ENCODE results near the gene JMJD6. TPM values are rescaled to one million over a fixed set of nuclear protein-coding genes. Genes with fewer than 3 reads are reported as not detected.

JMJD6 gene
- total and polyA plus RNA-seq, 2 experiments from 2014 or later: 11.4 to 12.8 TPM

- peaks cover 14% of the 10 kb centered on the region for H3K4me1 Mint-ChIP-seq
- Histone ChIP-seq H3F3A (replicated peaks; ENCODE audit: low read depth) (0 out of 2 replicates have a peak, but pooled peaks cover 12% of the 10 kb centered on the region), H3K27me3 (ENCODE audit: insufficient read depth) (no peaks in the 10 kb centered on the region), H3K79me2 (replicated peaks; ENCODE audit: insufficient read depth) (no peaks in the 10 kb centered on the region), H4K20me1 (replicated peaks; ENCODE audit: insufficient read depth) (no peaks in the 10 kb centered on the region), H3K27ac (ENCODE audit: low read depth) (no peak overlapping the region), H3K4me3 (no peak overlapping the region), H3K4me2 (no peak overlapping the region), H3K9me2 (ENCODE audit: insufficient read depth) (peaks cover 2% of the 10 kb centered on the region; the same call in 1 of the 2 replicates), H2AFZ (no peak overlapping the region), H3K36me3 (ENCODE audit: insufficient read depth) (no peaks in the 10 kb centered on the region), H3K4me1 (ENCODE audit: insufficient read depth) (peaks cover 11% of the 10 kb centered on the region)
- no peak for ATAC-seq
- no peak for DNase-seq (ENCODE audit: low spot score)
- H3K9me3 Mint-ChIP-seq: no peaks in the 10 kb centered on the region
- H3K27ac Mint-ChIP-seq: no peak overlapping the region
- no peaks in the 10 kb centered on the region for H3K36me3 Mint-ChIP-seq (ENCODE audit: low read depth)
- H3K27me3 Mint-ChIP-seq (ENCODE audit: insufficient read depth, low read depth, poor library complexity): peaks cover 10% of the 10 kb centered on the region
- H3K4me3 Mint-ChIP-seq: no peak overlapping the region
- TF ChIP-seq EZH2 (IDR thresholded peaks at IDR 0.05; ENCODE audit: low read depth, unreplicated experiment) (no peak), NANOG (IDR thresholded peaks at IDR 0.05; ENCODE audit: borderline replicate concordance) (no peak), STAT1 (IDR thresholded peaks at IDR 0.05; ENCODE audit: unreplicated experiment) (no peak), ZNF331 (CRISPR knock-in tag; IDR thresholded peaks at IDR 0.05; ENCODE audit: low read depth) (no peak), EZH2phosphoT487 (IDR thresholded peaks at IDR 0.05; ENCODE audit: unreplicated experiment) (no peak), ETS1 (IDR thresholded peaks at IDR 0.05) (no peak), JUNB (IDR thresholded peaks at IDR 0.05; ENCODE audit: unreplicated experiment) (no peak), ZNF114 (CRISPR knock-in tag; IDR thresholded peaks at IDR 0.05) (no peak), CREB1 (CRISPR knock-in tag; IDR thresholded peaks at IDR 0.05; ENCODE audit: low read depth) (no peak), CTCF (conservative IDR thresholded peaks at IDR 0.05; ENCODE audit: low read depth in 2 of 2) (no peak)
- TF ChIP-seq, protein P1, sequence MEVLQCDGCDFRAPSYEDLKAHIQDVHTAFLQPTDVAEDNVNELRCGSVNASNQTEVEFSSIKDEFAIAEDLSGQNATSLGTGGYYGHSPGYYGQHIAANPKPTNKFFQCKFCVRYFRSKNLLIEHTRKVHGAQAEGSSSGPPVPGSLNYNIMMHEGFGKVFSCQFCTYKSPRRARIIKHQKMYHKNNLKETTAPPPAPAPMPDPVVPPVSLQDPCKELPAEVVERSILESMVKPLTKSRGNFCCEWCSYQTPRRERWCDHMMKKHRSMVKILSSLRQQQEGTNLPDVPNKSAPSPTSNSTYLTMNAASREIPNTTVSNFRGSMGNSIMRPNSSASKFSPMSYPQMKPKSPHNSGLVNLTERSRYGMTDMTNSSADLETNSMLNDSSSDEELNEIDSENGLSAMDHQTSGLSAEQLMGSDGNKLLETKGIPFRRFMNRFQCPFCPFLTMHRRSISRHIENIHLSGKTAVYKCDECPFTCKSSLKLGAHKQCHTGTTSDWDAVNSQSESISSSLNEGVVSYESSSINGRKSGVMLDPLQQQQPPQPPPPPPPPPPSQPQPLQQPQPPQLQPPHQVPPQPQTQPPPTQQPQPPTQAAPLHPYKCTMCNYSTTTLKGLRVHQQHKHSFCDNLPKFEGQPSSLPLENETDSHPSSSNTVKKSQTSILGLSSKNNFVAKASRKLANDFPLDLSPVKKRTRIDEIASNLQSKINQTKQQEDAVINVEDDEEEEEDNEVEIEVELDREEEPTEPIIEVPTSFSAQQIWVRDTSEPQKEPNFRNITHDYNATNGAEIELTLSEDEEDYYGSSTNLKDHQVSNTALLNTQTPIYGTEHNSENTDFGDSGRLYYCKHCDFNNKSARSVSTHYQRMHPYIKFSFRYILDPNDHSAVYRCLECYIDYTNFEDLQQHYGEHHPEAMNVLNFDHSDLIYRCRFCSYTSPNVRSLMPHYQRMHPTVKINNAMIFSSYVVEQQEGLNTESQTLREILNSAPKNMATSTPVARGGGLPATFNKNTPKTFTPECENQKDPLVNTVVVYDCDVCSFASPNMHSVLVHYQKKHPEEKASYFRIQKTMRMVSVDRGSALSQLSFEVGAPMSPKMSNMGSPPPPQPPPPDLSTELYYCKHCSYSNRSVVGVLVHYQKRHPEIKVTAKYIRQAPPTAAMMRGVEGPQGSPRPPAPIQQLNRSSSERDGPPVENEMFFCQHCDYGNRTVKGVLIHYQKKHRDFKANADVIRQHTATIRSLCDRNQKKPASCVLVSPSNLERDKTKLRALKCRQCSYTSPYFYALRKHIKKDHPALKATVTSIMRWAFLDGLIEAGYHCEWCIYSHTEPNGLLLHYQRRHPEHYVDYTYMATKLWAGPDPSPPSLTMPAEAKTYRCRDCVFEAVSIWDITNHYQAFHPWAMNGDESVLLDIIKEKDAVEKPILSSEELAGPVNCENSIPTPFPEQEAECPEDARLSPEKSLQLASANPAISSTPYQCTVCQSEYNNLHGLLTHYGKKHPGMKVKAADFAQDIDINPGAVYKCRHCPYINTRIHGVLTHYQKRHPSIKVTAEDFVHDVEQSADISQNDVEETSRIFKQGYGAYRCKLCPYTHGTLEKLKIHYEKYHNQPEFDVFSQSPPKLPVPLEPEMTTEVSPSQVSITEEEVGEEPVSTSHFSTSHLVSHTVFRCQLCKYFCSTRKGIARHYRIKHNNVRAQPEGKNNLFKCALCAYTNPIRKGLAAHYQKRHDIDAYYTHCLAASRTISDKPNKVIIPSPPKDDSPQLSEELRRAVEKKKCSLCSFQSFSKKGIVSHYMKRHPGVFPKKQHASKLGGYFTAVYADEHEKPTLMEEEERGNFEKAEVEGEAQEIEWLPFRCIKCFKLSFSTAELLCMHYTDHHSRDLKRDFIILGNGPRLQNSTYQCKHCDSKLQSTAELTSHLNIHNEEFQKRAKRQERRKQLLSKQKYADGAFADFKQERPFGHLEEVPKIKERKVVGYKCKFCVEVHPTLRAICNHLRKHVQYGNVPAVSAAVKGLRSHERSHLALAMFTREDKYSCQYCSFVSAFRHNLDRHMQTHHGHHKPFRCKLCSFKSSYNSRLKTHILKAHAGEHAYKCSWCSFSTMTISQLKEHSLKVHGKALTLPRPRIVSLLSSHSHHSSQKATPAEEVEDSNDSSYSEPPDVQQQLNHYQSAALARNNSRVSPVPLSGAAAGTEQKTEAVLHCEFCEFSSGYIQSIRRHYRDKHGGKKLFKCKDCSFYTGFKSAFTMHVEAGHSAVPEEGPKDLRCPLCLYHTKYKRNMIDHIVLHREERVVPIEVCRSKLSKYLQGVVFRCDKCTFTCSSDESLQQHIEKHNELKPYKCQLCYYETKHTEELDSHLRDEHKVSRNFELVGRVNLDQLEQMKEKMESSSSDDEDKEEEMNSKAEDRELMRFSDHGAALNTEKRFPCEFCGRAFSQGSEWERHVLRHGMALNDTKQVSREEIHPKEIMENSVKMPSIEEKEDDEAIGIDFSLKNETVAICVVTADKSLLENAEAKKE (CRISPR knock-in tag; IDR thresholded peaks at IDR 0.05): no peak
- TF ChIP-seq, protein P2, sequence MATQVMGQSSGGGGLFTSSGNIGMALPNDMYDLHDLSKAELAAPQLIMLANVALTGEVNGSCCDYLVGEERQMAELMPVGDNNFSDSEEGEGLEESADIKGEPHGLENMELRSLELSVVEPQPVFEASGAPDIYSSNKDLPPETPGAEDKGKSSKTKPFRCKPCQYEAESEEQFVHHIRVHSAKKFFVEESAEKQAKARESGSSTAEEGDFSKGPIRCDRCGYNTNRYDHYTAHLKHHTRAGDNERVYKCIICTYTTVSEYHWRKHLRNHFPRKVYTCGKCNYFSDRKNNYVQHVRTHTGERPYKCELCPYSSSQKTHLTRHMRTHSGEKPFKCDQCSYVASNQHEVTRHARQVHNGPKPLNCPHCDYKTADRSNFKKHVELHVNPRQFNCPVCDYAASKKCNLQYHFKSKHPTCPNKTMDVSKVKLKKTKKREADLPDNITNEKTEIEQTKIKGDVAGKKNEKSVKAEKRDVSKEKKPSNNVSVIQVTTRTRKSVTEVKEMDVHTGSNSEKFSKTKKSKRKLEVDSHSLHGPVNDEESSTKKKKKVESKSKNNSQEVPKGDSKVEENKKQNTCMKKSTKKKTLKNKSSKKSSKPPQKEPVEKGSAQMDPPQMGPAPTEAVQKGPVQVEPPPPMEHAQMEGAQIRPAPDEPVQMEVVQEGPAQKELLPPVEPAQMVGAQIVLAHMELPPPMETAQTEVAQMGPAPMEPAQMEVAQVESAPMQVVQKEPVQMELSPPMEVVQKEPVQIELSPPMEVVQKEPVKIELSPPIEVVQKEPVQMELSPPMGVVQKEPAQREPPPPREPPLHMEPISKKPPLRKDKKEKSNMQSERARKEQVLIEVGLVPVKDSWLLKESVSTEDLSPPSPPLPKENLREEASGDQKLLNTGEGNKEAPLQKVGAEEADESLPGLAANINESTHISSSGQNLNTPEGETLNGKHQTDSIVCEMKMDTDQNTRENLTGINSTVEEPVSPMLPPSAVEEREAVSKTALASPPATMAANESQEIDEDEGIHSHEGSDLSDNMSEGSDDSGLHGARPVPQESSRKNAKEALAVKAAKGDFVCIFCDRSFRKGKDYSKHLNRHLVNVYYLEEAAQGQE (IDR thresholded peaks at IDR 0.05; ENCODE audit: unreplicated experiment): no peak
Measured at GRCh38 chr17:76674600-76674999, 51.8 kb downstream of the JMJD6 start.

Data from GM23338 (cell line).